Stimulated activated CD8-positive, alpha-beta memory T cell treated with anti-CD3 and anti-CD28 coated beads, Interleukin-4, amount 100 ng/mL, for 24 hours (primary cell): ENCODE data around the gene EOGT.

Experiments
- DNase-seq: peaks from one replicate; pipeline ENCODE4 v3.0.0-alpha.2; 2020; ENCODE audit warnings: low read depth

The EOGT gene

DNA sequence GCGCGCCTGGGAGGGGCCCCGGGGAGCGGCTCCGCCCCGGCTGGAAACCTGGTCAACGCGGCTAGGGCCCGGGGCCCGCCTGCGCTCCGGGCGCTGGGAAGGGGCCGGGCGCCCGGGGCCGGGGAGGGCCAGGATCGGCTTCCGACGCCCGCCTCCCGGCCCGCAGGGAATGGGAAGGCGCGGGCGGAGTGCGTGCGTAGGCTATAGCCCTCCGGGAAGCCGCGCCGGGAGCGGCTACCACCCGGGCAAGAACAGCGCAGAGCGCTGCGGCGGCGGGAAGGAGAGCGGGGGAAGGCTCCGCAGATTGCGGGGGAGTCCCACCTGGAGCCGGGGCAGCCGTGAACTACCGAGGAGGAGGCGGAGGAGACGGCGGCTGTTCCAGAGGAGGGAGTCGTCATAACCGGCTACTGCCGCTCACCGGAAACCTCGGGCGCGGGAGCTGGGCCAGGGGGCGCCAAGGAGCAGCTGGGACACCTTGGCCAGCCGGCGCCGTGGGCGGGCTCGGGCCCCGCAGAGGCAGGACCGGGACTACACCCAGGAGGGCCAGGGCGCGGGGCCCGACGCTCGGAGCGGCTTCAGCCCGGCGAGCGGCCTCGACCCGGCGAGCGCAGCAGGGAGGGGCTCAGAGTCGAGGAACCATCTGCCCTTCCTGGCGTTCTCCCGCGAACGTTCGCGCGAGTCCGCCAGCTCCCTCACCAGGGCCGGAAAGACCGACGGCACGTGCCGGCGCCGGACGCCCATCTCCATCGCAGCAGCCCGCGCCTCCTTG lies at the start of gene EOGT:
Gene EOGT (minus strand): TSS at position 432 of the 769 bp plus-strand sequence. CDS start 3,838 bp downstream, outside the sequence.
- peak; percentile 76 for DNase-seq

DNA sequence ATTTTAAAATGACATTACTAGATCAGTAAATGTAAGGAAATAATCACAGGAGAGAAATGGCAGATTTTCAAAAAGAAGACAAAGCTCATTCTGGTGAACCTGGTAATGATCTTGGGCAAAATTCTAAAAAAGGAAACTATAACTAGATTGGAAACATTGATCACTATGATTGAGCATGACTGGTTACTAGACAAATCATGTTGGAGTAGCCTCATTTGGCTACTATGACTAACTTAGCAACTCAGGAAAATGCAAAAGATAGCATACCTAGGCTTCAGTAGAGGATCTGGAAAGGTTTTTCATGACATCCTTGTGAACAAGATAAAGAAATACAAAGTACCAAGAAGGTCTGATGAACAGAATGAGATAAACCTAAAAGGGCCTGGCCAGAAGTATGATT lies 46.2 kb upstream of the EOGT start:
- no peak for DNase-seq

DNA sequence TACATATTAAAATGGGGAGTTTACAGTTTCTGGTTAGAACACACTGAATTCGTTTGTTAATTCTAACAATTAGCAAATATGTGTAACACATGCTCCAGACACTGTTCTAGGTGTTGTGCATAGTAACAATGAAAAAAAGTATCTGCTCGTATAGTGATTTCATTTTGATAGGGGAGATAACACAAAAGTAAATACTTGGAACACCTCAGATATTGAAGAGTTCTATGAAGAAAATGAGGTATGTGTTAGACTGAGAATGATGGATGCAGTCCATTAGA lies 45.4 kb upstream of the EOGT start:
- DNase-seq: no peak

DNA sequence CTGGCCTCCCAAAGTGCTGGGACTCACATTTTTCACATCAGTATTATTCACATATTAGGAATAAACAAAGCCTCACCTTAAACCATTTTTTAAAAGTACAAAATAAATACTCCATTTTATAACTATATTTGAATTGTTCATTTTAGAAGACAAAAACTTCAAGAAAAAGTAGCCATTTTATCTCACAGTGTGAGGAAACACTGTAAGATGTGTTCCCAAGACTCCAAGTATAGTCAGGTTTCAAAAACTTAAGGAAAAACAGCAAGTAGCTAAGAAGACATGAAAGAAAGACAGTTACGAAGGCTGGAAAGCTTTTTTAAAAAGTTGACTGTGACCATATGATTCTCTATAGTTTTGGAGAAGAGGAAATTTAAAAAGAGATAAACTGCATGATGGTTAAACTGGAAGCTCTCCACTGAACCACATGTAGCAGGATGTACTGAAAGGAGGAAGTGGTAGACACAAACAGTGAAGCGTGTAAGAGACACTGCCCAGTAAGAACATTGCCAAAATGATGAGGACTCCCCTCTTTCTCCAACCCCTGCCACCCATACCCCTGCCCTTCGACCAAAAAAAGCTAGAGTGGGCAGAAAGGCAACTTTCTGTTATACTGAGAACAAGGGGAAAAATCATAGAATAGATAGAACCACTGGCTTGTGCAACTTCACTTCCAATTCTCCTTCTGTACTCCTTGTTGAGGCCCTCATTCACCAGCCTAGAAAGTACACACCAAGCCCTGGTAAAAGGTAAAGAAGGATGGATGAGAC lies 44.9 kb upstream of the EOGT start:
- DNase-seq: no peak

DNA sequence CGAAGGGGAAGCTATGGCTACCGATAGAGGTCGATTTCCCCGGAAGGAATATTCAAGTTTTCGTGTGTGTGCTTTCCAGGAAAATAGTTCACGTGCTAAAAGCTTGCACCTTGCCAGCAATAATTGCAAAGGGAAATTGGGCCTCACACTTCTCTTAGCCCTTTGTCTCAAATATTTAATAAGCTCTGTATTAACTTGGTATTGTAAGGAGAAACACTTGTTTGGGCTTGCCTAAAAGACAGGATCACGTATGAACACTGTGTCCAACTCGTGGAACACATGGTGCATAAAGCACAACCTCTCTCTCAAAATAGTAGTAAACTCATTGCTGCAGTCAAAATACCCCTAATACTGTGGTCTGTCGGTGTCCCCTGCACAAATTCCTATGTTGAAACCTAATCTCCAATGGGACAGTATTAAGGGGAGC lies 39.0 kb upstream of the EOGT start:
- DNase-seq: no peak

DNA sequence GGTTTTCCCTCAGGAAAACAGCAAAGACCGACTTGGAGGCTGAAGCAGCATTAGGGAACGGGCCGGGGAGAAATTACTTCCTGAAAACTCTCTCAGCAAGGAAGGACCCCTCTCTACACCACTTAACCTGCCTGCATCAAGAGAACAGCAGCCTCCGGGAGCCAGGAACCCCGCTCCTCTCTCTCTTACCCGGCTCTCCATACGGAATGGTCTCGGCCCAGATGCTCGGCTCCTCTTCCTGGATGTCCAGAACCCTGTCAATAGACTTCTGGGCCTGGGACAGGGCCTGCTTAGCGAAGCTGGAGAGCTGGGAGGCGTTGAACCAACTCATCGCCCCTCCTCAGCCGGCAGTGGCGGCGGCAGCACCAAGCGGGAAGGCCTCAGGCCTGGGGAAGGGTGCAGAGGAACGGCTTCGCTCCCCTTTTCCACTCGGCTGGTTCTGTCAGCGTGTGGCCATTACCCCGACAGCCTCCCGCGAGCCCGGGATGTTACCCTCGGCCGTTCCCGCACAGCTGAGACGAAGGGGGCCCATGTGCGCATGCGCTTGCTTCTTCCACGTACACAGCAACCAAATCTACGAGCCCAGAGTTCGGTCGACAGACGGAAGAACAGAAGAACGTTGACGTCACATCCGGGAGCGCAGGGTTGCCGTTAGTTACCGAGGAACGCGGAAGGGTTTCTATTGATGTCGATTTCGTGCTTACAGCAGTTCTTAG lies 38.4 kb upstream of the EOGT start, which contains the start of gene TMF1:
Gene TMF1 (minus strand): TSS at position 578 of the 716 bp plus-strand sequence. CDS start 247 bp downstream, at position 331.
- peak; percentile 94 for DNase-seq

DNA sequence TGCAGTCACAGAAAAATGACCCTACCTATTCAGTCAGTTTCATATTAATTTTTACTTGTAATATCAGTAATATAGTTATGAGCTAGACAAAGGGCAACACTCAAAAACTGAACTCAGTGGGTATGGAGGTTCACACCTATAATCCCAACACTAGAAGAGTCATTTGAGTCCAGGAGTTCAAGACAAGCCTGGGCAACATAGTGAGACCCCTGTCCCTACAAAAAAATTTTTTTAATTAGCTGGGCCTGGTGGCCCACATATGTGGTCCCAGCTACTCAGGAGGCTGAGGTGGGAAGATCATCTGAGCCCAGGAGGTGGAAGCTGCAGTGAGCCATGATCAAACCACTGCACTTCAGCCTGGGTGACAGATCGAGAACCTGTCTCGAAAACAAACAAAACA lies 35.5 kb upstream of the EOGT start:
- no peak for DNase-seq

DNA sequence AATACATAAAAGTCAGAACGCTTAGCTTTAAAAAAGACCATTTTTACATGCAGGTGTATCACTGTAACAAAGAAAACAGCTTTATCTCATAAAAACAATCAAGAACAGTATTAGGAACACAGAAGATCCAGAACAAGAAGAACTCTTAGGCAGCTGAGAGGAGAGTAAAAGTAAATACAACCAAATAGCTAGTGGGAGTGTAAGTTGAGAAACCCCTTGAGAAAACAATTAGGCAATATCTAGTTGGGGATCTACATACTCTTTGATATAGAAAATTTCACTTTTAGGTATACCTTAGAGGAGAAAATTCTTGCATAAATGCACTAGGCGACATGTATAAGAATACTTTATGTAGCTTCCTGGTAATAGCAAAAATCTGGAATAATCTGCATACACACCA lies 31.1 kb upstream of the EOGT start:
- DNase-seq: no peak

DNA sequence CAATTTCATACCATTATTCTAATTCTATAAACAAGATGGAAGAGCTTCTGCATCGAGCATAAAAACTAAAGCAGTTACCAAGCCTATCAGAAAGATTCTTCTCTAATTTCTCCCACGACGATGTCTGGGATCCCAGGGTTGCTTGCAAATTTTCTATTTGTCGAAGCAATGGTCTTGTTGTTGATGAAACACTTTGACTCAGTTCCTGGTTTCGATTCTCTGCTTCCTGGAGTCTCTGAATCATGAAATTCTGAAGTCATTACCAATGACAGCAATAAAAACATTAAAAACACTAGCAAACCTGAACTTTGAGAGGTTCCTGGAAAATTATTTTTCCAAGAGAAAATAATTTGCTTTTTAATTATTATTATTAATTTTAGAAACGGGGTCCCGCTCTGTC lies 20.0 kb upstream of the EOGT start:
- no peak for DNase-seq

DNA sequence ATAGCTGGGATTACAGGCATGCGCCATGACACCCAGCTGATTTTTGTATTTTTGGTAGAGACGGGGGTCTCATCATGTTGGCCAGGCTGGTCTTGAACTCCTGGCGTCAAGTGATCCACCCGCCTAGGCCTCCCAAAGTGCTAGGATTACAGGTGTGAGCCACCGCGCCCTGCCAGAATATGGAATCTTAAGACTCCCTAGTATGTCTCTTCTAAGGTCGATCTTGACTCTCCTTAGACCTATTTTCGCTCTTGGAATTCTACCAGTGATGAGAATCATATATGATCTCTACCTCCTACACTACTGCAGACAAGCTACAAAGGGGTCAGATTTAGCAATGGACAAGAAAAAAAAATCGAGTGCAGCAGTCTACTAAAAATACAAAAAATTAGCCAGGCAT lies 19.3 kb upstream of the EOGT start:
- no peak for DNase-seq

DNA sequence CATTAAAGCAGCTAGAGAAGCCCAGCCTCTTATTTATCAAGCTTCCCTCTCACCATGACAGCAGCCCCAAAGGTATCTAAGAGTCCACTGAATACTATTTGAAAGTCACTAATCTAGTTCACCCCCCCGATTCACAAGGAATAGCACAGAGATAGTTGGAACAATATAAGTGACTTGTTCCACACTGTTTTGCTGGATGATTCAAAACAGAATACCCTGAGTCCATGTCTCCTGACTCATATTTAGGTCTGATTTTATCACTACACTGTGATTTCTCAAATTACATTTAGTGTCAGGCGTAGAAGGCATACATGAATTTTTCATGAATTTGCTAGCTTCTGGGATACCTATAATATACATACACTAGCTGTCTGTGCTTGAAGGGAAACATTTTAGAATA lies 18.7 kb upstream of the EOGT start:
- no peak for DNase-seq

DNA sequence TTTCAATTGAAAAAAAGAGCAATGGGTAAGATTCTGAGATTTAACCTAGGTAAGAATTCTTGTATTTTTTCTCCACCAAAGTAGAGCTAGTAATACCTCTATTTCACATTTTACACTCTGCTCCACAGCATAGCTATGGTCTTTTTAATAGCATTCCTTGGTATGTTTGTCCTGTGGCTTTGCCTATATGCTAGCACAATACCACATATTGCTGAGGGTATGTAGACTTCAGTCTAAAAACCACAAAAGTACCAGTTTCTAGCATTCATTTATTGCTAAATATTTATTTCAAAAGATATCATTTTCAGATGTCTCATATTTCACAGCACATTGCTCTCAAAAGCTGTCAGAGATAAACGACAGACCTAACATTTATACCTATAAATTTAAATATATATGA lies 18.2 kb upstream of the EOGT start:
- no peak for DNase-seq

DNA sequence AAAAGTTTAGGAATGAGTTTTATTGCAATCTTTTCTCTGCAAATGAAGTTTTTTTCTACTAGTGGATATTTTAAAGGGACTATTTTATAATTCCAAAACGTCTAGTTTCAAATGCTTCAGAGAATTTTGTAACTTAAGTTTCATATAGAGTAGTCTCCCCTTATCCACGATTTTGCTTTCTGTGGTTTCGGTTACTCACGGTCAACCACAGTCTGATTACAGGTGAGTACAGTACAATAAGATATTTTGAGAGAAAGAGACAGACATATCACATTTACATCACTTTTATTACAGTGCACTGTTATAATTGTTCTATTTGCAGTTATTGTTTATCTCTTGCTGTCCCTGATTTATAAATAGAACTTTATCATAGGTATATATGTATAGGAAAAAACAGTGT lies 7.4 kb upstream of the EOGT start:
- no peak for DNase-seq

DNA sequence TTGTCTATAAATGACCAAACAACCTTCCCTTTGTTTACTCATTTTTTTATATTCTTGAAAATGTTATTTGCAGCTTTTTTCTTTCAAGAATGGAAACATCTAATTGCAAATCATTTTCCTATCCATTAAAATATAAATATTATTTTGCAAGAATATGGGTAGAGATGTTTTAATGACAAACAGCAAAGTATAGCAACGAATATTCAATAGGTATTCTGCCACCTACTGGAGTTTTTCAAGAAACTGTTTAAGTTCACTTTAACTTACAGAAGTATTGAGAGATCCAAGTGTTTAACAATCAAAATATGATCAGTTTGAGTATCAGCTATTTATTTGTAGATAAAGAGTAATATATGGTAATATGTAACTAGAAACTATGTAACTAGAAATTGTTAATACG lies 6.9 kb upstream of the EOGT start:
- no peak for DNase-seq

DNA sequence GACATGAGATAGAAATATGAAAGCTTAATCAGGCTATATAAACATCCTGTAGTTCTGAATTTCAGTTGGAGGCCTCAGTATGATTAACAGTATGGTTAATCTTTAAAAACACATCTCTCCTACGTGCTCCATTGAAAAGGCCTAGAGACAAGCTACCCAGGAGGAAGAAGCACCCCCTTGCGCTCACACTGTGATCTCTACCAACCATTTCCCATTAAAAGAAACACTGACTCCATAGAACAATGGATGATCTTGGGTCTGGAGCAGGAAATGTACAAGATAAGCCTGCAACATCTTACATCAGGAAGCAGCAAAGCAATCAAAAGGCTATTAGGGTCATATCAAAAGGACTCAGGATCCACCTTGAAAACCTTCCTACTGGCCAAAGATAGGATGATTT lies 3.4 kb upstream of the EOGT start:
- no peak for DNase-seq

DNA sequence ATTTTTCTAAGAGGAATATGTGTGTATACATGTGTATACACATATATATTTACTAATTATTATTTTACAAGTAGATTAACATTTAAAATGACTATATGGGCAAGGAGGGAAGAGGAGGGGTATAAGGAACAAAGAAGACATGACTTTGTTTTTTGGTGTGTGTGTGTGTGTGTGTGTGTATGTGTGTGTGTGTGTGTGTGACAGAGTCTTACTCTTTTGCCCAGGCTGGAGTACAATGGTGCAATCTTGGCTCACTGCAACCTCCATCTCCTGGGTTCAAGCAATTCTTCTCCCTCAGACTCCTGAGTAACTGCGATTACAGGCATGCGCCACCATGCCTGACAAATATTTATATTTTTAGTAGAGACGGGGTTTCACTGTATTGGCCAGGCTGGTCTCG lies 2.6 kb upstream of the EOGT start:
- no peak for DNase-seq

DNA sequence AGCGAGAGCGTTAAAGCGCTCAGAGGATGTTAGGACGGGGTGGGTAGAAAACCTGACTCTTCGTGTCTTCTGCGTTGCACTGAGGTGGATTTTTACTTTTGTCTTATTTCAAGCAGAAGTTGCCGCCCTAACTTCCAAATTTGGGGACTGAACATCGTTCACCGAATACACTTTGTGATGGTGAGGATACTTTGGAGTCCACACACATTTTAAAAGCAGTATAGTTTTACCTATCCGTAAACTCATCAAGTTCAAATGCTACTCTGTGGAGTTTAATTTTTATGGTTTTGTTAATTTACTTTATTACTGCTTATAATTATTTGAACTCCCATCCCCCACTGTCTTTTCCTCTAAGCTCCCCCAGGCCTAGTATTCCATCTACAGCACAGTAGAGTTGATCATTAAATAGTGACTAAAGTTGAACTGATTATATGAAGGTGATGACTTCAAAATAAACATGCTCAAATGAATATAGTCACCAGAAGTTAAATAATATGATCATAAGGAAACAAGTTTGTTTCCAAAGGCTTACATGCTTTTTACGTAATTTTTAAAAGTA lies 617 bp upstream of the EOGT start:
- DNase-seq: no peak

DNA sequence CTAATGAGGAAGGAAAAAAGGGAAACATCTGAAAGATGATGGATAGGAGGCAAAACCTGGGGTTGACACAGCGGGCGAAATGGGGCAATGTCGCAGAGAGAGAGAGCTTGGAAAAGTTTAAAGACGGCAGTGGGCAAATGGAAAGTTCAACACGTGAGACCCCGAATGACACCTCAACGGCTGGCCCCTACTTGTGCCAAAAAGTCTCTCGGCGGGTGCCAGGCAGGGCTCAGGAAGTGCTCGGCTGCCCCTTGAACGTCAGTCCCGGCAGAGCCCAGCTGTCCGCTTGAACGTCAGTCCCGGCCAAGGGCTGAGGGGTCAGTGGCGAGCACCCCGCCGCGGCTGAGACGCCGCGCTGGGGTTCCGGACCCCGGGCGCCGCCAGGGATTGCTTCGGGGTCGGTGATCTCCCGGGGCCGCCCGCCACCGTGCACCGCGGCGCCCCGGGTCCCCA lies 658 bp downstream of the EOGT start:
- no peak for DNase-seq

DNA sequence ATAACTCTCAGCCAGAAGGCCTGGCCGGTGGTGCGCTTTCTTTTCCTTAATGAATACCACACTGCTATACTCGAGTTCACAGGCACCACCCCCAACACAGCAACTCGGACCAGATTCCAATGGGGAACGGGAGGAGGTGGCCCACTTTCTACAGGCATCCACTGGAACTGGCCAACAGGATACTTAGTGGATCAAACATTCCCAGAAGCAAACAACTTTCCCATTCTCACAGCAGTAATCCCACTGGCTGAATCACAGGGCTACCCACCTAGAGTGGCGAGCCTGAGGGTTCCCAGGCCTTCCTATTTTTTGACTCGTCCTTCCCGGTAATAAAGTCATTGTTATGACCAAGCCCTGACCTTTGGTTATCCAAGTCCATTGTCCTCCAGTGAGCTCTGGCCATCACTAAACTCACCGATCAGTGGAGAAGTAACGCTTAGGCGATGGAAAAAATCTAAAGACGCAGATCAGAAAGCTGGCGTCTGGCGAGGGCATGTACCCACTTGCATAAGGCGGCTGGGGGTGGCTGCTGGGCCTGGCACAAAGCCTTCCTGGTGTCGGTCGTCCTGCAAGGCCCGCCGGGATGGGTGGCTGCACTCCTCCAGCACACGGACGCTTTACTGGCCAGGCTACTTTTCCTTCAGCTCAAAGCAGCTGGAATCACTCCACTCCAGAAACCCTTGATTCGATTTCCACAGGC lies 1.2 kb downstream of the EOGT start:
- DNase-seq: no peak

DNA sequence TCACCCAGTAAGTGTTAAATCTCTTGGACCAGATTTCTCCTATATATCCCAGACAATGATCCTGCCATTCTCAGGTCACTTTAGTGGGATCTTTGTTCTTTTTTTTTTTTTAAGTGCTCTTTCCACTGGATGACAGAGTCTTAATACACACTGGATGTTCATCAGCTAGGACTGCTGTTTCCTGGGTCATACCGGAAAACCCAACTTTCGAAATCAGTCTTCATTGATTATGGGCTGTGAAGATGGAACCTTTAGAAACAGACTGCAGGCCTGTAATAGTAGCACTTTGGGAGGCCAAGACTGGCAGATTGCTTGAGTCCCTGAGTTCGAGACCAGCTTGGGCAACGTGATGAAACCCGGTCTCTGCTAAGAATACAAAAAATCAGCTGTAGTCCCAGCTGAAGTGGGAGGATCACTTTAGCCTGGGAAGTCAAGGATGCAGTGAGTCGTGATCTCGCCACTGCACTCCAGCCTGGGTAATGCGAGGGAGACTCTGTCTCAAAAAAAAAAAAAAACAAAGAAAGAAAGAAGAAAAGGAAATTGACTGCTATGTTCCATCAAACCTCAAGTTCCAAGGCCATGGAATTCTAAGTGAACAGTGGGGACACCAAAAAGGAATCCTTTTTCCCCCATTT lies 2.3 kb downstream of the EOGT start:
- no peak for DNase-seq

DNA sequence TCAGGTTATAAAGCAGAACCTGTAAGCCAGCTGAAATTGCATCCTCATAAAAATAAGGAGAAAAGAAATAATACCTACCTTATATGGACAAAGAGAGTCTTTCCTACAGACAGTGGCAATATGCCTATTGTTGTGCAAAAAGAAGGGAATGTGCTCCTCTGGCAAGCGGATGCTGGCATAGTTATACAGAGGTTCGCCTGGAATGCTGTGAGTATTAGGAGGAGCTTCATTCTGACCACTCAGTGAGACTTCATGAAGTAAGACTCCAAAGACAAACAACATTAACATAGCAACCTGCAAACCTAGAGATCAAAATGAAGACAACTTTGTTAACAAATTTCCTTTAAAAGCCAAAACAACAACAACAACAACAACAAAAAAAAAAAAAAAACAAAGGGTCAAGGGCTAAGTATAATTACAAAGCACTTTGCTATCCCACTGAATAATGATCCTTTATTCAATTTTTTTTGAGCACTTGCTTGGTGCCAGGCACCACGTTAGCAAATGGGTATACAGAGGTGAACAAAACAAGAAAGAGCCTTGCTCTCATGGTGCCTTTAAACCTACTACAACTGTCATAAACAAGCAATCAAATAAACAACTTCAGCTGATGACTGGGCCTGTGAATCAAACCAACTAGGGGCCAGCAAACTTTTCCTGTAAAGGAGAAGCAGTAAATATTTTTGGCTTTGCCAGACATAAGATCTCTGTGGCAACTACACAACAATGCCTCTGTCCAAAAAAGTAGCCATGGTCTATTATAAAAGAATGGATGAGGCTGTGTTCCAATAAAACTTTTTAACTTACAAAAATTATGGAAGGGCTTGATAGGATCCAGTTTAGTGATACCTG lies 3.7 kb downstream of the EOGT start:
- DNase-seq: no peak
